Measurements from ENCODE around the gene HEMGN. TPM values are rescaled to one million over a fixed set of nuclear protein-coding genes. Genes with fewer than 3 reads are reported as not detected.
A peak's percentile ranks its signal among the peaks of the same experiment; 100 is the strongest.

Gene HEMGN
- total RNA-seq, 1 donor from 2014 or later: not detected

DNA sequence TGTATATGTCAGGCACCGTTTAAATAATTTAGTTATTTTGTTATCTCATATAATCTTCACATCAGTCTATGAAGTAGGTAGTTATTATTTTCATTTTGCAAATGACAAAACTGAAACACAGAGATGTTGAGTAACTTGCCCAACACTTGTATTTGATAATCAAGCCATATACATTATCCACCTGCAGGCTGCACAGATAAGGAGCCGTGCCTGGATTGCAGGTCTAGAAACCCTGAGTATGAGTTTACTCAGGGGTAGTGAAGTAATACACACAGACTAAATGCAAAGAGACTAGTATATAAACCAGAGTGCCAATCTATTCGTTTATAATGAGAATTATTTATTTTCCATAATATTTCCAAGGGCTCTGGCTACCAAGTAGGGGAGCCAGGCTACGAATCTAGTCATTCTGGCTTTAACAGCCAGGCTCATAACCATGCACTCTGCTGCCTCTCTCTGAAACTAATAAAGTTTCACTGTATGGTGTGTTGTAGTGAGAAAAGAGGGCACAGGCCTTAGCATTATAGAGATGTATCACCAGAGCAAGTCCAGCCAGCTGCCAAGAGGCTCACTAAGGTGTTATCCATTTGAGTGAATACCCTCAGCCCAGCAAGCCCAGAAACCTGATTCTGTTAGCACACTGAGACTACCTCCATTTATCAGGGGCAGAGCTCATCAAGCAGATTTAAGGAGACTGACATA, 4.5 kb downstream of the HEMGN start:
- no peak for DNase-seq (ENCODE audit: low spot score)

DNA sequence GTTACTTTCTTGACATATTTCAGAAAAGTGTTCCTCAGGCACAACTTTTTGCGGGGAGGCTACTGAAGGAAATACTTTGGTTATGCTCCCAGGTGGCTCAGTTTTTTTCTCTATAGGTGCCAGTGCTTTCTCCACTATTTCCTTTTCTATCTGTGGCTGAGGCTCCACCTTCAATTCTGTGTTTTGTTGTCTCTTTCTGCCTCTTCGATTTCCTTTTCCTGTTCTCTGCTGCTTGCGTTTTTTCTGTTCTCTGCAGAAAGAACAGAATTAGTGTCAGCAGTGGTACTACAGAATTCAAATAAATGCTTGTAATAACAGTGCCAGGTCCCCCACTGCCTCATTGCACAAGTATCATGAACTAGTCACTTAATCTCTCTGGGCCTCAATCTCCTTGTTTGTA, 7.0 kb downstream of the HEMGN start:
- DNase-seq (ENCODE audit: low spot score): no peak

GRCh38 chr9:97928986-97929604, 8.9 kb downstream of the HEMGN start:
- DNase-seq (ENCODE audit: low spot score): no peak

DNA sequence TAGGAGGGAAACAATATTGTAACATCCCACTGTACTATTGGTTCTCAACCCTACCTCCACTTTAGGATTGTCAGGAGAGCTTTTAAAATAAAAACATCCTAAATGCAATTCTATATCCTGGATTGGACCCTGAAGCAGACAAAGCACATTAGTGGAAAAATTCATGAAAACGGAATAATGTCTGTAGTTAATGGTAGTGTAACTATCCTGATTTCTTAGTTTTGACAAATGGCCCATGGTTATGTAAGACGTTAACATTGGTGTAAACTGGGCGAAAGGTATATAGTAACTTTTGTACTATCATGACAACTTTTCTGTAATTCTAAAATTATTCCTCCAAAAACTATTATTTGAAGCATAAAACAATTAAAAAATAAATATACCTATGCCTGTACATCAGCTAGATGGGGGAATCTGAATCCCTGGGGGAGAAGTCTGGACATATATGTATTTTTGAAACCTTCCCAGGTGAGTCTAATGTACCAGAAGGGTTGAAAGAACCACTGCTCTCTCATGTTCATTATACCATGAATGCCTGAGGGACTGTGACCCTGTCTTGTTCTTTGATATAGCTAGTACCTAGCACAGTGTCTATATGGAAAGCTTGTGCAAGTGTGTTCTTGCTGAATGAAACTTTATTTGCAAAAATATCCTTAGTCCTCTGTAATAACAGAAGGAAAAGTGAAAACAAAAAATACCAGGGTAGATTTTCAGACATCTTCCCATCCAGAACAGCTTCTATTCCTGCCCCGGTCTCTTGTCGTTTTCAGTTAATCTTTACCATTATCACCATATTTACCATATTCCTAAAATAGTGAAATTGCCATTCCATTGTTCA, 12.3 kb downstream of the HEMGN start:
- no peak for DNase-seq (ENCODE audit: low spot score)

GRCh38 chr9:97924386-97924785, 13.6 kb downstream of the HEMGN start:
- no peak for DNase-seq (ENCODE audit: low spot score)

GRCh38 chr9:97923529-97924108, 14.4 kb downstream of the HEMGN start:
- DNase-seq (ENCODE audit: low spot score): no peak

GRCh38 chr9:97921959-97922724, 15.8 kb downstream of the HEMGN start, which contains the start of gene TRMO:
TRMO (minus strand) TSS chr9:97922500; CDS start chr9:97922493, 7 bp downstream.
- DNase-seq (ENCODE audit: low spot score): peak; percentile 100

DNA sequence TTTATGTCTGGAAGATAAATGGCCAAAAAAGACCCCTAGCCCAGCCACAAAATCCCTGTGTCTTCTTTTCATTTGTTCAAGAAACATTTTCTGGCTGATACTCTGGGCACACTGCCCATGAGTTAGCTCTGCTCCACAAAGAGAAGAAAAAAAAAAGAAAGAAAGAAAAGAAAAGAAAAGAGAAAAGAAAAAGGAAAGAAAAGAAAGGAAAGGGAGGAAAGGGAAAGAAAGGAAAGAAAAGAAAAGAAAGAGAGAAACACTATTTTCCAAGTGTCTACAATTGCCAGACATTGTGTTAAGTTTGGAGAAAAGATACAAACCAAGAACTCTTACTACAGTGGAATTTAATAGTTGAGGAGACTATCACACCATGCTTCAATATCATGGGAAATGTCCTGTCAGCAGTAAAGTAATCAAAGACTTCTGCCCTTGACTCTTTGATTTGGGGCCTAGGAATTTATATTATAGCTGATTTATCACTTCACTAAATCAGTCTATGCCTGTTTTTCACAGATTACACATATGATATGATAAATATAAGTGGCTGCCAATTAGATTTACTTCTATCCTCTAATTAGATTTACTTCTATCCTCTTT, 18.7 kb downstream of the HEMGN start:
- DNase-seq (ENCODE audit: low spot score): no peak

DNA sequence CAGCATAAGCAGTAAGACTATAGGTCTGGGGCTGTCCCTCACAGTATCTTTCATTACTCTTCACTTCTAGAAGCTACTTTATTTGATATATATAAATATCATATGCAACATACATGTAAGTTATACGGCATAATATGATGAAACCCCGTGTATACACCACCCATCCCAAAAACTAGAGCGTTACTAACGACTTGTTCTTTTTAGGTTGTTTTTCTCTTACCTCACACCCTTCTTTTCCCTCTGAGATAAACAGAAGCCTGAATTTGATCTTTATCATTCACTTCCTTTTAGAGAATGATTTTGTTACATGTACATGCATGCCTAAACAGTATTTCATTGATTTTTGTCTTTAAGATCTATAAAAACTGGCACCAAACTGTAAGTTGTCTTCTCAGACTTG, 19.4 kb downstream of the HEMGN start:
- DNase-seq (ENCODE audit: low spot score): no peak

DNA sequence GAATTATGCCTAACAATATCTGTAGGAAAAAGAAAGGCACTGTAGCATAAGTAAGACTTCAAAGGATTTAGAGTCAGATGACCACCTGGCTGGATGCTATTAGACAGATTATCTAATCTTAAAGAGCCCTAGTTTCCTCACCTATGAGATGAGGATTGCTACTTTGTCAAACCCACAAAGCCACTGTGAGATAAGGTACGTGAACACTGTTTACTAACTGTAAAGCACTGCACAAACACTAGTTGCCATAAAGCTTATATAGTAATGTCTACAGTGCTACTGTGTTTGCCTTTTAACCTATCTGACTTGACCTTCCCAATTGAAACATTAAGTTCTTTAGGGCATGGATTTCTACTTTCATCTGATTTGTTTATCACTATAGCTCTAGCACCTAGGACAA, 26.0 kb downstream of the HEMGN start:
- DNase-seq (ENCODE audit: low spot score): no peak

GRCh38 chr9:97911528-97911927, 26.4 kb downstream of the HEMGN start:
- no peak for DNase-seq (ENCODE audit: low spot score)

DNA sequence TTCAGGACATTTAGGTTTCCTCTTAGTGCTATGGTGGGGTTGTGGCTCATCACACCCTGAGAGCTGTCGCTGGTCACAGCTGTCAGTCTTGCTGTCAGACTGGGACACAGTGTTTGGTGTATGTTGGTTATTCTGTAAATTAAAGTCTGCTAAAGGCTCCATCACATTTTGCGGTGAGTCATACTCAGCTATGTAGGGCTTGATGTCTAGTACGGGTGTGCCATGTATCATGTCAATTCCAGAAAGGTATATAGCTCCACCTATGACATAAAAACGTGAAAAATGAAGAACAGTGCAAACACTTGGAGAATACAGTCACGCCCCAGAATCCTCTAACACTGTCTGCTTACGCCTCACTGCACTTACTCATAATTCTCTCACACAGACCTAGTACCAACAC, 27.6 kb downstream of the HEMGN start:
- no peak for DNase-seq (ENCODE audit: low spot score)

GRCh38 chr9:97908705-97909104, 29.3 kb downstream of the HEMGN start:
- no peak for DNase-seq (ENCODE audit: low spot score)

DNA sequence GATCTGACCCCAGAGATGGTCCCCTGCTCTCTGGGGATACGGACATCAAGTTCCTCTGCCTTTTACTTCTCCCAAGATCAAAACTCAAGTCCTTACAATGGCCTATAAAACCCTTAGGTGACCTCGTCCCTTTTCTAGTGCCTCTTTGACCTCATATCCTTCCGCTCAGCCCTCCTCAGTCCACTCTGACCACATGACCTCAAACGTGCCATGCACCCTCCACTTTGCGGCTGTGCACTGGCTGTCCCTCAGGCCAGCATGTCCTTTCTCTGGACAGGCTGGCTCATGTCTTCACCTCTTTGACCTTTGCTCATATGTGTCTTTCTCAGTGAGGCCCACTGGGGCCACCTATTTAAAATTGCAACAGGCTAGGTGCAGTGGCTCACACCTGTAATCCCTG, 30.3 kb downstream of the HEMGN start:
- DNase-seq (ENCODE audit: low spot score): no peak

DNA sequence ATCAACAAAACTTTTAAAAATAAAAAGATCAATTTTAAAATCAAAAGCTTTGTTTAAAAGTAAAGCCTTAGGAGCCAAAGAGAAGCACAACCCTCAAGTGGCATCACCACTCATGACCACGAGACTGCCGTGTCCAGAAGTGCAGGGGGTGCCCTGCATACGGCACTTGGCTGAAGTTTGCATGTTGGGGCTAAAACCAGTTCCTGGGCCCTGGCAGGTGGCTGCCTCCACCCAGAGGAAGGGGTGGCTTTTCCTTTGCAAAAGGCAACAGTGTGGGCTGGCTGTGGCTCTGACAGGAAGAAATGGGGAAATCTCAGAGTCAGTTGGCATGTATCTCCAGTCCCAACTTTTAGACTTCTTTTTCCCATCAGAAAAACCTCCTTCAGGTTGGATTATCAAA, 30.9 kb downstream of the HEMGN start:
- DNase-seq (ENCODE audit: low spot score): no peak

DNA sequence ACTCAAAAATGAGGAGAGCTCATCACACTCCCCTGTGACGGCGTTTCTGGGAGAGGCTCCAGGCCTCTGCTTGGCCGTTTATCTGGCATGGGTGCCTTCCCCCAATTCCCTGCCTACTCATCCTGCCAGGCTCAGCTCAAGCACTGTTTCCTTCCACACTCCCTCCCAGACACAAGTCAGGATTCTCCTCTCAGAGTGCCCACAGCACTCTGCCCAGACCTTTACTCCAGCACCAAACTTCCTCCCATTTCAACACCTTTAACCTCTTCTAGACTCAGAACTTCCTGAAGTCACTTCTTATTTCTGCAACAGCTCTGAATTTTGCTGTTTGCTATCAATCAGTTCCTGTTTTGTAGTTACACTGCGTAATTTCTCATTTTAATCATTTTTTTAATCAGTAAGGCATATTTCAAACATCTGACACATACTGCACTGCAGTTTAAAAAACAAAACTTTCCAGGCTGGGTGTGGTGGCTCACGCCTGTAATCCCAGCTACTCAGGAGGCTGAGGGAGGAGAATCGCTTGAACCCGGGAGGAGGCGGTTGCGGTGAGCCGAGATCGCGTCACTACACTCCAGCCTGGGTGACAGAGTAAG, 31.6 kb downstream of the HEMGN start:
- no peak for DNase-seq (ENCODE audit: low spot score)

DNA sequence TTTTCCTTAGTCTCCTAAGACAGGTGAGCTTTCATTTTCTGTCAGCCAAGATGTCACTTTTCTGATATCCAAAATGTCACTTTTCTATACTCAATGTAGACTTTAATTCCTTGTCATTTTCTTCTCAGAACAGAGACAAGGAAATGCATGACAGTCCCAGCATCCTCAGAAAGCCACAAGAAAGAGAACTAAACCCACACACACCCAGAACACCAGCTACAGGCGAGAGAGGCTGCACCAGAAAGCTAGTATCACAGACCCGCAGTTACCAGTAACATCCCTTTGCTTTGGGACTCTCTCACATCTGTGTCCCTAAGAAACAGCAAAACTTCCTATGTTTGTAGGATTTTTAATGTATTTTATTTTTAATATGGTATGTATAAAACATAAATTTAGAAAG, 32.7 kb downstream of the HEMGN start:
- DNase-seq (ENCODE audit: low spot score): no peak

DNA sequence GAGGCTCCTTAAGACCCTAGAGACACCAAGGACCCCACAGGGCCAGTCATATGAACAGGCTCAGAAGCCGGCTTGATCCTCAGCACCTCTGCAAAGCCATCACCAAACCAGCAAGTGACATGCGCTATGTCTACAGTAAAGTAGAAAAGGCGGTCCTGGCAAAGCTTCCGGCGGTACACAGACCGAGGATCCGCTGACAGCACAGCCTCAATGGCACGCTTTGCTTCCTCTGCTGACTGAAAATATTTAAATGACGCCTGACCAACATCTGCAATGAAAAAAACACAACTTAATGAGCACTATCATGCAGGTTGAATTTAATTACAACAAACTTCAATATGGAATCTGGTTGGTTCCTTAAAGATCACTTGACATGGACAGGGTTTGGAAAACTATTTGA, 33.2 kb downstream of the HEMGN start:
- DNase-seq (ENCODE audit: low spot score): no peak

- DNase-seq (ENCODE audit: low spot score): no peak
Observed at GRCh38 chr9:97903177-97903576, 34.8 kb downstream of the HEMGN start.

Measured in mesenteric fat pad (tissue), 1 donor.